PFSK-1 (cell line): ENCODE results near the gene RAP1GAP2.

Experiments
- FOXP2 ChIP-seq: optimal IDR thresholded peaks from 2 replicates; pipeline ENCODE3; 2011; ENCODE audit warnings: borderline replicate concordance, control low read depth, inconsistent platforms; ENCODE audit not compliant: insufficient read depth; ENCODE audit errors: extremely low read length, extremely low read depth
- POLR2AphosphoS5 ChIP-seq: IDR thresholded peaks from 2 replicates; pipeline ENCODE4 v1.6.1; 2012; ENCODE audit warnings: low read depth, mild to moderate bottlenecking, control low read depth, low read length, moderate library complexity
- REST ChIP-seq, 2 experiments: IDR thresholded peaks; 2 replicates each; pipeline versions ENCODE4 v1.6.1 to v1.8.0; 2011 to 2012; ENCODE audit warnings: low read depth in 2 of 2, low read length in 2 of 2, control low read depth in 1 of 2, inconsistent platforms in 1 of 2, mild to moderate bottlenecking in 1 of 2, moderate library complexity in 1 of 2; ENCODE audit not compliant: insufficient read depth in 1 of 2
- SIN3A ChIP-seq: IDR thresholded peaks from 2 replicates; pipeline ENCODE4 v1.6.1; 2012; ENCODE audit warnings: mild to moderate bottlenecking, low read length, moderate library complexity, borderline replicate concordance; ENCODE audit not compliant: insufficient read depth
- TAF1 ChIP-seq: IDR thresholded peaks from 2 replicates; pipeline ENCODE4 v1.6.1; 2012; ENCODE audit warnings: low read length, control low read depth, borderline replicate concordance; ENCODE audit not compliant: insufficient read depth

Gene RAP1GAP2

GRCh38 chr17:2780931-2781454 is 15.2 kb upstream of the RAP1GAP2 start:
- TF ChIP-seq FOXP2 (no peak), REST (IDR thresholded peaks at IDR 0.05; ENCODE audit: insufficient read depth in 1 of 2, low read depth in 2 of 2, low read length in 2 of 2) (no peak), SIN3A (no peak), POLR2AphosphoS5 (no peak), TAF1 (no peak)

GRCh38 chr17:2782055-2782454 is 14.2 kb upstream of the RAP1GAP2 start:
- TF ChIP-seq REST (IDR thresholded peaks at IDR 0.05; ENCODE audit: insufficient read depth in 1 of 2, low read depth in 2 of 2, low read length in 2 of 2), result no peak
- TF ChIP-seq POLR2AphosphoS5, result no peak
- no peak for TF ChIP-seq TAF1
- no peak for TF ChIP-seq FOXP2
- no peak for TF ChIP-seq SIN3A

- TF ChIP-seq TAF1, result no peak
- TF ChIP-seq FOXP2, result no peak
- no peak for TF ChIP-seq REST (IDR thresholded peaks at IDR 0.05; ENCODE audit: insufficient read depth in 1 of 2, low read depth in 2 of 2, low read length in 2 of 2)
- TF ChIP-seq POLR2AphosphoS5, result no peak
- TF ChIP-seq SIN3A, result no peak
Observed at GRCh38 chr17:2783310-2784030, 12.8 kb upstream of the RAP1GAP2 start.

GRCh38 chr17:2784864-2785263 is 11.4 kb upstream of the RAP1GAP2 start:
- no peak for TF ChIP-seq REST (IDR thresholded peaks at IDR 0.05; ENCODE audit: insufficient read depth in 1 of 2, low read depth in 2 of 2, low read length in 2 of 2)

- TF ChIP-seq REST (IDR thresholded peaks at IDR 0.05; ENCODE audit: insufficient read depth in 1 of 2, low read depth in 2 of 2, low read length in 2 of 2) (0 out of 4 replicates have a peak, but pooled peaks of 1 of the 2 experiments have one; percentile 25), SIN3A (peak; percentile 41; the same call in 1 of the 2 replicates), FOXP2 (peak; percentile 78), TAF1 (no peak)
Observed at GRCh38 chr17:2786176-2786881, 9.9 kb upstream of the RAP1GAP2 start.
